Stimulated activated naive CD4-positive, alpha-beta T cell (primary cell): ENCODE results near the gene CALHM3.

Source experiments
- DNase-seq, 6 experiments: peaks; one replicate each; lab custom pipeline; 2025; lab: John Stamatoyannopoulos, UW

Gene CALHM3

GRCh38 chr10:103450201-103450695 is 28.8 kb downstream of the CALHM3 start:
- DNase-seq = no peak

GRCh38 chr10:103449208-103450144 is 29.6 kb downstream of the CALHM3 start:
- DNase-seq = peak in 1 of 6 experiments; percentile 5

DNA sequence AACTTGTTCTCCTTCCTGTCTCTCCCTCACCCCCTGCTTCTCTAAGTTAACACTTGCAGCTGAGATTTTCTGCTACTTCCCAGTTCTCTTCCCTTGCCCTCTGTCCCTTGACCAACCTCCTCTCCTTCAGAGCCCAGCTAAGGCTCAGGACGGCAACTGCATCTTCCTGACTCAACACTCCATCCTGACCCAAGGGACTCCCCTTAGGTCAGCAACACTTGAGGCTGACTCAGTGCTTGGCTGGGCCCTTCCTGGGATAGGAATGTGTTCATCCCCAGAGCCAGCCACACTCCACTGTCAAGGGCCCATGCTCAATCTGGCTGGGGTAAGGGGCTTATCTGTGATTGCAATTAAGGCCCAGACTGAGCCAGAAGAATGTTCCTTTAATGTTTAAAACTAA is 30.3 kb downstream of the CALHM3 start:
- DNase-seq = no peak

GRCh38 chr10:103447187-103447586 is 31.9 kb downstream of the CALHM3 start:
- DNase-seq = no peak

DNA sequence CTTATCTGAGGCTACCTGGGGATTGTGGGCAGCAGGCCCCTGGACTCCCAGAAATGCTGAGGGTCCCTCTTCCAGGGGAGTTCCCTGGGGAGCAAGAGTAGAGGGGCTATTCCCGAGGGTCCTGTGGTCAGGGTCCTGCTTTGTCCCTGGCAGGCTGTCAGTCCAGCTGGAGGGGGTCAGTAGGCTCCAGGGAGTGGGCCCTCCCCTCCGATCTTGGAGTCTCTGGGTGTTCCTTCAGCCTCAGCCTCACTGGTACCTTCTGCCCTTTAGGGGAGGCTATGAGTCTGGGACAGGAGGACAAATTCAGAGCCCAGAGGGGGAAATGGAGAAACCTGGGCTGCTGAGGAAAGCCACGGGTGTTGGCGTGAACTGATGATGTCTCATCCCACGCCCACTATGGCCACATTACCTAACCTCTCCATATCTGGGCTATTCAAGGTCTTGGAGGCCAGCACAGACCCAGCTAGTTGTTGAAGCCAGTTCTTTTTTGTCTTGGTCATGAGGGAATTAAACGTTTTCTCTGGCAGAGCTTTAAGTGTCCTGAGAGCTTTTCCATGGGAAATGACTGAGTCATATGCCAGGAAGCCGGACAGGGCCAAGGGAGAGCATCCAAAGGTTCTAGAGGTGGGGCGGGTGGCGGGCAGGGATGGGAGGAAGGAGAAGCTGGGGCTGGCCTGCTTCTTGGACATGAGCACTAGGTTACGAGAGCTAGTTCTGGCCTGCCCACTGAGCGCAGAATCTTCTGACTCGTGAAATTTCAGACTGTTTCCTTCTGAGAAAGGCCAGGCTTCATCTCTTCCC is 33.1 kb downstream of the CALHM3 start:
- DNase-seq = no peak

DNA sequence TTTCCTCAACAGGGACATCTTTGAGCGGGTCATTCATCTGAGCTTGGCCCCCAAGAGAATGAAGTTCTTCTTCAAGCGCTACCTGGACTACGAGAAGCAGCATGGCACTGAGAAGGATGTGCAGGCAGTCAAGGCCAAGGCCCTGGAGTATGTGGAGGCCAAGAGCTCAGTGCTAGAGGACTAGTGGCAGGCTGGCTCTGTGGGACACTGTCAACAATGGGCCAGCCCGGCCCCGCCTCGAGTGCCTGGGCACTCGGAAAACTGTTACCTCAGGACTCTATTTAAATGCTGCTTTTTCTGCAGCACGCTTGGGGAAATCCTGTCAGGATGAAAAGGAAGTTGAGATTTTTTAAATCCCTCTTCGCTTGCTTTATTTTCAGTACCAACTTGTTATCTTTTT is 33.7 kb downstream of the CALHM3 start:
- no peak for DNase-seq

GRCh38 chr10:103444478-103444877 is 34.6 kb downstream of the CALHM3 start:
- DNase-seq = no peak

- DNase-seq = no peak
Measured at GRCh38 chr10:103443475-103444185, 35.4 kb downstream of the CALHM3 start.

DNA sequence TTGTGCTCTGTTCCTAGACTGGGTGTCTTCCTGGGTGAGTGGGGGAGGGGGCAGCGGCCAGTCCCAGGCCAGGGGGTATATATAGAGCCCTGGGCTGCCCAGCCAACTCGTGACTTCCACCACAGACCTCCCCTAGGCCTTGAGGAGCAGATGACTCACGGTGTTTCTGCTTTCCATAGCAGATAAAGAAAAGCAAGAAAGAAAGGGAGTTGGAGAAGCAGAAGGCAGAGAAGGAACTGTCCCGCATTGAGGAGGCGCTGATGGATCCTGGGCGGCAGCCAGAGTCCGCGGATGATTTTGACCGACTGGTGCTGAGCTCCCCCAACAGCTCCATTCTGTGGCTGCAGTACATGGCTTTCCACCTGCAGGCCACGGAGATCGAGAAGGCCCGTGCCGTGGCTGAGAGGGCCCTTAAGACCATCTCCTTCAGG is 37.0 kb downstream of the CALHM3 start:
- no peak for DNase-seq

DNA sequence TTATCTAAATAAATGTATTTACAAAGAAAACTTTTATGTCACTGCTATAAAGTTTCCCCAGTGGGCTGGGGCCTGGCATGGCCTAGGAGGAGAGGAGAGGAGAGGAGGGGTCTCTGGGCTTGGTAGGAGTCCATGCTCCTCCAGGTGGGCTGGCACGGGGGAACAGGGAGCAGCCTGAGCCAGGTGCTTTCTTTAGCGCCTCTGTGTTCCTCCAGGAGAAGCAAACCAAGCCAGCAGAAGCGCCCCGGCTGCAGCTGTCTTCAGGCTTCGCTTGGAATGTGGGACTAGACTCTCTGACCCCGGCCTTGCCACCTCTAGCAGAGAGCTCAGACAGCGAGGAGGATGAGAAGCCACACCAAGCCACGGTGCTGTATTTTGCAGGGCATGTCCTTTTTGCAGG is 37.4 kb downstream of the CALHM3 start:
- no peak for DNase-seq

- no peak for DNase-seq
Measured at GRCh38 chr10:103441206-103441605, 37.8 kb downstream of the CALHM3 start.

GRCh38 chr10:103440416-103440815 is 38.6 kb downstream of the CALHM3 start:
- DNase-seq = no peak

- DNase-seq = no peak
Measured at GRCh38 chr10:103439776-103440175, 39.3 kb downstream of the CALHM3 start.

GRCh38 chr10:103433858-103434257 is 45.2 kb downstream of the CALHM3 start:
- no peak for DNase-seq

- DNase-seq = no peak
Measured at GRCh38 chr10:103431902-103432301, 47.1 kb downstream of the CALHM3 start.

- DNase-seq = peak in 2 of 6 experiments; percentile 7 to 9
Measured at GRCh38 chr10:103429647-103430046, 49.4 kb downstream of the CALHM3 start.

DNA sequence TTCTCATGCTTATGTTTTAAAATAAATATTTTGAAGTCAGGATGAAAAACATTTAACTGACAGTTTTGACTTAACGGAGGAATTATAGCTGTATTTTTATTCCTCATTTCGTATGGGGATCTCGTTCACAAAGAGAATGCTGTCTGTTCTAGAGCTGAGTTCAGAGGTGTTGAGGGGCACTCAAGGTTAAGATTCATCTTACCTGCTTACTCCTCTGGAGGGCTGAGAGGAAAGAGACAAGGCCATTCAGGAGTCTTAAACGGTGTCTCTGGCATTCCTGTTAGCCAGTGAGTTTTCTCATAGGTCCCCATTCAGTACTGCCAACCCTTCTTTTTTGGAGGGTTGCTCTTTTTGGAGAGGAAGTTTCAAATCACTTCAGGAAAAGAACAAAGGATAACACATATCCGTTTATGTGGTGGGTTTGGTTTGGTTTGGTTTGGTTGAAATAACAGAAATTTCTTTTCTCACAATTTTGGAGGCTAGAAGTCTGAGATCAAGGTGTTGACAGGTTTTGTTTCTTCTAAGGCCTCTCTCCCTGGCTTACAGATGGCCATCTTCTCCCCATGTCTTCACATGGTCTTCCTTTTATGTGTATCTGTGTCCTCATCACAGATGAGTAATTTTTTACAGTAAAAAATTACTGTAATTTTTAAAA is 49.9 kb downstream of the CALHM3 start:
- peak in 2 of 6 experiments; percentile 12 to 39 for DNase-seq

- no peak for DNase-seq
Measured at GRCh38 chr10:103427866-103428265, 51.2 kb downstream of the CALHM3 start.

DNA sequence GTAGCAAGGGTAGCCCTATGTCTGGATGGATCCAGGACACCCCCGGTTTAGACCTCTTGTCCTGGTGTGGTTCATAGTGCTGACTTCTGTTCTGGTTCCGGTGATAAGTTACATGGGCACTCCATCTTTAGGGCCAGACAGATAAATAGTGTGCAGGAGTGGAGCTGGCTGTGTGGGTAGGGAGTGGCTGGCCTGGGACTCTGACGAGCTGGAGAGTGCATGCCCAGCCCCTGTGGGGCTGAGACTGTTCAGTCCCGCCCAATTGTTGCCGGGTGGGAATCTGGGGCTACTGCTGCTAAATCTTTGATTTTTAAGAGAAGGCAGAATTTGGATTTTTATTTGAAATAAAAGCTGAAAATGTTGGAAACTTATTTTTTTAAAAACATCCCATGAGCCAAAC is 55.3 kb downstream of the CALHM3 start:
- DNase-seq = no peak
